K562 (cell line): Measurements from ENCODE around the gene SPTBN4. TPM values are rescaled to one million over a fixed set of nuclear protein-coding genes. Genes with fewer than 3 reads are reported as not detected.

Source experiments
- CHAMP1 ChIP-seq: fragments of 450-650 bp; IDR thresholded peaks from 2 replicates; pipeline ENCODE4 v1.6.1; 2016; ENCODE audit warnings: mild to moderate bottlenecking
- CSDE1 ChIP-seq, 2 experiments: fragments of 450-650 bp; IDR thresholded peaks; 2 replicates each; pipeline ENCODE4 v1.6.1; 2016; ENCODE audit warnings: mild to moderate bottlenecking in 1 of 2
- CUX1 ChIP-seq: fragments of 200-800 bp; sonication (Bioruptor generic); IDR thresholded peaks from 2 replicates; pipeline ENCODE4 v1.6.1; 2016; ENCODE audit warnings: missing genetic modification characterization, missing compliant biosample characterization
- EWSR1 ChIP-seq: fragments of 450-650 bp; IDR thresholded peaks from 2 replicates; pipeline ENCODE4 v1.6.1; 2018; ENCODE audit warnings: borderline replicate concordance, mild to moderate bottlenecking, low read depth, moderate library complexity; ENCODE audit not compliant: partially characterized antibody
- FIP1L1 ChIP-seq: fragments of 200-400 bp; formaldehyde crosslinking; IDR thresholded peaks from 2 replicates; pipeline ENCODE4 v1.6.1; 2018; ENCODE audit warnings: mild to moderate bottlenecking, low read depth, low read length; ENCODE audit not compliant: poor library complexity, severe bottlenecking
- HDAC1 ChIP-seq, 2 experiments: fragments of 450-650 bp; IDR thresholded peaks; 2 replicates each; pipeline ENCODE4 v1.6.1; 2016 to 2017; ENCODE audit warnings: inconsistent platforms in 1 of 2, mild to moderate bottlenecking in 1 of 2, moderate library complexity in 1 of 2
- MAX ChIP-seq: sonication (generic); formaldehyde crosslinking; IDR thresholded peaks from 2 replicates; pipeline ENCODE4 v1.9.0; 2022; ENCODE audit warnings: mild to moderate bottlenecking, missing genetic modification reagents
- MED1 ChIP-seq: sonication (generic); formaldehyde crosslinking; IDR thresholded peaks from 2 replicates; pipeline ENCODE4 v1.8.1; 2023; ENCODE audit warnings: missing genetic modification reagents, borderline replicate concordance
- MLLT1 ChIP-seq, 2 experiments: fragments of 450-650 bp; IDR thresholded peaks; 2 replicates each; pipeline ENCODE4 v1.6.1; 2016
- PHF20 ChIP-seq: fragments of 450-650 bp; IDR thresholded peaks from 2 replicates; pipeline ENCODE4 v1.6.1; 2018; ENCODE audit not compliant: partially characterized antibody
- SLC30A9 ChIP-seq: fragments of 250-450 bp; sonication (Bioruptor Pico); IDR thresholded peaks from 2 replicates; pipeline ENCODE4 v1.8.0; 2022; ENCODE audit warnings: mild to moderate bottlenecking, moderate library complexity
- TAL1 ChIP-seq: fragments of 450-650 bp; IDR thresholded peaks from 2 replicates; pipeline ENCODE4 v1.6.1; 2016; ENCODE audit warnings: mild to moderate bottlenecking
- ZBTB34 ChIP-seq: fragments of 250-450 bp; sonication (Bioruptor Pico); IDR thresholded peaks from 2 replicates; pipeline ENCODE4 v1.8.0; 2021; ENCODE audit warnings: mild to moderate bottlenecking, moderate library complexity
- ZNF197 ChIP-seq: fragments of 200-800 bp; sonication (Bioruptor generic); IDR thresholded peaks from 2 replicates; pipeline ENCODE4 v1.6.1; 2016; ENCODE audit warnings: low read depth, missing genetic modification characterization, missing compliant biosample characterization
- ZNF24 ChIP-seq: fragments of 450-650 bp; IDR thresholded peaks from 2 replicates; pipeline ENCODE4 v1.6.1; 2016
- ZNF445 ChIP-seq: fragments of 250-450 bp; sonication (Bioruptor Pico); IDR thresholded peaks from 2 replicates; pipeline ENCODE4 v1.4.0; 2020; ENCODE audit warnings: low read depth, mild to moderate bottlenecking, moderate library complexity
- ZNF57 ChIP-seq: fragments of 450-650 bp; formaldehyde crosslinking; IDR thresholded peaks from 2 replicates; pipeline ENCODE4 v1.4.0; 2020; ENCODE audit warnings: mild to moderate bottlenecking, moderate library complexity
- polyA plus RNA-seq, 8 experiments: library from polyadenylated mRNA; depleted of rRNA in 4 of 8; stranded (reverse) in 5 of 8; unstranded in 3 of 8; fragments of >200 nt; fragmentation: Nextera tagmentation in 2 of 8; fragmentation: Illumina TruSeq in 1 of 8; extraction: Ambion mirVana in 2 of 8; extraction: Trizol in 1 of 8; gene quantifications; 2 replicates each; pipeline versions ENCODE4 v1.2.1 to v1.2.3, GENCODE V29; 2011 to 2014; ENCODE audit warnings: inconsistent platforms in 1 of 8, missing spikeins in 1 of 8
- total RNA-seq, 7 experiments: library from RNA; depleted of rRNA in 6 of 7; stranded (reverse); fragments of >200 nt in 6 of 7; fragmentation: Illumina TruSeq in 2 of 7; extraction: Trizol in 2 of 7; gene quantifications; 2 replicates each; pipeline versions ENCODE4 v1.2.1 to v1.2.3, GENCODE V29; 2011 to 2021; ENCODE audit warnings: low replicate concordance in 1 of 7

SPTBN4 gene
- total and polyA plus RNA-seq, 9 of the 15 experiments (the other 6 are each of a cell fraction or from before 2014, with no cell fraction given): 0.01 to 1.5 (median 0.86) TPM

GRCh38 chr19:40609561-40610395 lies 143.0 kb downstream of the SPTBN4 start (continued):
- TF ChIP-seq ZBTB34 (CRISPR knock-in tag) (no peak), MAX (CRISPR knock-in tag) (0 out of 2 replicates have a peak, but pooled peaks have one; percentile 47), CHAMP1 (no peak), MLLT1 (IDR thresholded peaks at IDR 0.05) (peak in 1 of 2 experiments; percentile 34; a peak in 1 of 4 replicates), ZNF57 (no peak), MED1 (CRISPR knock-in tag) (no peak), SLC30A9 (no peak), FIP1L1 (peak; percentile 32), HDAC1 (IDR thresholded peaks at IDR 0.05) (no peak; a peak in 1 of 4 replicates), ZNF24 (no peak), CUX1 (CRISPR knock-in tag) (no peak), PHF20 (no peak), ZNF445 (CRISPR knock-in tag) (no peak), CSDE1 (IDR thresholded peaks at IDR 0.05) (no peak), TAL1 (no peak), EWSR1 (no peak), ZNF197 (CRISPR knock-in tag) (no peak)
